Loucy (cell line): ENCODE measurements around the gene RBM28.

Experiments used
- EZH2phosphoT487 ChIP-seq: fragments of 200-600 bp; IDR thresholded peaks from 2 replicates; pipeline ENCODE4 v1.6.1; 2018; ENCODE audit warnings: antibody characterized with exemption, mild to moderate bottlenecking, moderate library complexity, borderline replicate concordance
- TF ChIP-seq, protein P1 (sequence below): fragments of 200-600 bp; sonication (generic); conservative IDR thresholded peaks from 2 replicates; pipeline ENCODE4 v1.5.1; 2014; ENCODE audit warnings: mild to moderate bottlenecking, antibody characterized with exemption, low read length

DNA sequence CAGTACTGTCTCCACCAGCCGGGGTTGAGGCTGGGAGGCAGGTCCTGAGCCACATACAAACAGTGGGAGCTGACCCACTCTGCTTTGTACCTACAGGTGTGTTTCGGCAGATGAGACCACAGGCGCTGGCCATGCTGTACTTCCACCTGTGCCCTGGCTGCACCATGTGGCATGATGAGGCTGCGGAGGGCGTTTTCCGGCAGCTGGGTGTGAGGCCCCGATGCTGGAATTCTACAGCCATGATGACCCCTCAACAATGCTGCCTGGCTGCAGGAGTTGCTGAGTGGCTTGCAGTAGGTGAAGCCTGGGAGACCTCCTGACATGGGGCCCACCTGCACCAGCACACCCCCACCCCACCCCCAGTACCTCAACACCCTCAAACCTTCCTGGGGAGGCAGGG is 48.1 kb upstream of the RBM28 start:
- TF ChIP-seq, protein P1, sequence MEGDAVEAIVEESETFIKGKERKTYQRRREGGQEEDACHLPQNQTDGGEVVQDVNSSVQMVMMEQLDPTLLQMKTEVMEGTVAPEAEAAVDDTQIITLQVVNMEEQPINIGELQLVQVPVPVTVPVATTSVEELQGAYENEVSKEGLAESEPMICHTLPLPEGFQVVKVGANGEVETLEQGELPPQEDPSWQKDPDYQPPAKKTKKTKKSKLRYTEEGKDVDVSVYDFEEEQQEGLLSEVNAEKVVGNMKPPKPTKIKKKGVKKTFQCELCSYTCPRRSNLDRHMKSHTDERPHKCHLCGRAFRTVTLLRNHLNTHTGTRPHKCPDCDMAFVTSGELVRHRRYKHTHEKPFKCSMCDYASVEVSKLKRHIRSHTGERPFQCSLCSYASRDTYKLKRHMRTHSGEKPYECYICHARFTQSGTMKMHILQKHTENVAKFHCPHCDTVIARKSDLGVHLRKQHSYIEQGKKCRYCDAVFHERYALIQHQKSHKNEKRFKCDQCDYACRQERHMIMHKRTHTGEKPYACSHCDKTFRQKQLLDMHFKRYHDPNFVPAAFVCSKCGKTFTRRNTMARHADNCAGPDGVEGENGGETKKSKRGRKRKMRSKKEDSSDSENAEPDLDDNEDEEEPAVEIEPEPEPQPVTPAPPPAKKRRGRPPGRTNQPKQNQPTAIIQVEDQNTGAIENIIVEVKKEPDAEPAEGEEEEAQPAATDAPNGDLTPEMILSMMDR: no peak
- TF ChIP-seq EZH2phosphoT487: no peak
